ENCODE data around the gene TLX3. TPM values are rescaled to one million over a fixed set of nuclear protein-coding genes. Genes with fewer than 3 reads are reported as not detected.

TLX3 gene
- total RNA-seq, 1 experiment from 2014 or later: not detected

- ChIA-PET CTCF (no interaction called here), POLR2A (no interaction called here)
- H3K4me1 ChIP-seq (ENCODE audit: control insufficient read depth, insufficient read depth, low read length): no peaks in the 10 kb centered on the region
- DNase-seq (ENCODE audit: low read depth, low spot score): no peak
- TF ChIP-seq POLR2AphosphoS5 (IDR thresholded peaks at IDR 0.05; ENCODE audit: low read depth, low read length) (no peak), CTCF (IDR thresholded peaks at IDR 0.05) (no peak), TCF7L2 (IDR thresholded peaks at IDR 0.05; ENCODE audit: low read depth, low read length) (no peak), SIN3A (IDR thresholded peaks at IDR 0.05; ENCODE audit: borderline replicate concordance, insufficient read depth, low read depth, low read length) (no peak), REST (IDR thresholded peaks at IDR 0.05; ENCODE audit: insufficient read depth in 1 of 2, low read depth in 2 of 2, low read length in 1 of 2) (no peak)
- in situ Hi-C loops (cut with HindIII; ENCODE audit: low pct_unique_long_range_greater_than_20kb, low sequenced_read_pairs) (no loop called here), intact Hi-C loops (cut with micrococcal nuclease; ENCODE audit: unreplicated experiment) (no loop called here)
- H3K4me3 ChIP-seq (ENCODE audit: low read depth in 2 of 2, low read length in 2 of 2): no peak overlapping the region
- no peak overlapping the region for H3K27ac ChIP-seq (ENCODE audit: low read length)
- BruUV-seq (replicated peaks): no TSS peak
- no peaks in the 10 kb centered on the region for H3K36me3 ChIP-seq (ENCODE audit: control insufficient read depth, insufficient read depth, low read length)
- no peak for ATAC-seq
- no peaks in the 10 kb centered on the region; the same call in 1 of the 2 replicates for H3K27me3 ChIP-seq (ENCODE audit: control insufficient read depth, insufficient read depth, low read length)
- no peaks in the 10 kb centered on the region for H3K9me3 ChIP-seq (ENCODE audit: control insufficient read depth, insufficient read depth, low read depth, low read length)
Observed at GRCh38 chr5:171300358-171300757, 8.7 kb upstream of the TLX3 start.

GRCh38 chr5:171306166-171306565 lies 2.9 kb upstream of the TLX3 start:
- ChIA-PET CTCF (no interaction called here), POLR2A (interaction anchor here (0.5 kb wide), 1 partner anchor 37 kb away, joined by 4 read pairs; no protein-coding TSS in a partner anchor)
- Histone ChIP-seq H3K27me3 (ENCODE audit: control insufficient read depth, insufficient read depth, low read length) (peaks cover 2% of the 10 kb centered on the region; the same call in 1 of the 2 replicates), H3K9me3 (ENCODE audit: control insufficient read depth, insufficient read depth, low read depth, low read length) (no peaks in the 10 kb centered on the region), H3K36me3 (ENCODE audit: control insufficient read depth, insufficient read depth, low read length) (no peaks in the 10 kb centered on the region), H3K4me1 (ENCODE audit: control insufficient read depth, insufficient read depth, low read length) (no peaks in the 10 kb centered on the region), H3K4me3 (ENCODE audit: low read depth in 2 of 2, low read length in 2 of 2) (no peak overlapping the region), H3K27ac (ENCODE audit: low read length) (no peak overlapping the region)
- DNase-seq (ENCODE audit: low read depth, low spot score) (no peak), ATAC-seq (no peak)
- intact Hi-C loops (cut with micrococcal nuclease; ENCODE audit: unreplicated experiment): no loop called here
- BruUV-seq (replicated peaks): no TSS peak
- TF ChIP-seq REST (IDR thresholded peaks at IDR 0.05; ENCODE audit: insufficient read depth in 1 of 2, low read depth in 2 of 2, low read length in 1 of 2) (no peak), POLR2AphosphoS5 (IDR thresholded peaks at IDR 0.05; ENCODE audit: low read depth, low read length) (no peak), SIN3A (IDR thresholded peaks at IDR 0.05; ENCODE audit: borderline replicate concordance, insufficient read depth, low read depth, low read length) (no peak), CTCF (IDR thresholded peaks at IDR 0.05) (no peak), TCF7L2 (IDR thresholded peaks at IDR 0.05; ENCODE audit: low read depth, low read length) (no peak)
- in situ Hi-C loops (cut with HindIII; ENCODE audit: low pct_unique_long_range_greater_than_20kb, low sequenced_read_pairs): no loop called here
